Measurements from ENCODE around the gene SPTBN2.
A peak's percentile ranks its signal among the peaks of the same experiment; 100 is the strongest.

Gene SPTBN2

GRCh38 chr11:66728693-66729385, at the start of gene SPTBN2:
Gene SPTBN2 (minus strand): TSS chr11:66729216. CDS start chr11:66721240, 7,976 bp downstream.
- H3K9me3 Mint-ChIP-seq: no peaks in the 10 kb centered on the region
- ATAC-seq (no peak), DNase-seq (ENCODE audit: low spot score in 2 of 2) (no peak)
- peak within 1 kb of the TSS; percentile 39 for H3K27ac Mint-ChIP-seq
- peak within 1 kb of the TSS; percentile 78 for H3K4me3 Mint-ChIP-seq
- H3K4me1 Mint-ChIP-seq: peaks cover 19% of the 10 kb centered on the region
- peaks cover 6% of the 10 kb centered on the region for H3K36me3 Mint-ChIP-seq

- H3K4me3 Mint-ChIP-seq: no peak overlapping the region
- H3K36me3 Mint-ChIP-seq: peaks cover 6% of the 10 kb centered on the region
- H3K4me1 Mint-ChIP-seq: no peaks in the 10 kb centered on the region
- H3K9me3 Mint-ChIP-seq: no peaks in the 10 kb centered on the region
- DNase-seq (ENCODE audit: low spot score in 2 of 2): no peak
- no peak overlapping the region for H3K27ac Mint-ChIP-seq
- no peak for ATAC-seq
Observed at GRCh38 chr11:66768818-66769217, 39.8 kb upstream of the SPTBN2 start.

- ATAC-seq (no peak), DNase-seq (ENCODE audit: low spot score in 2 of 2) (no peak)
- H3K9me3 Mint-ChIP-seq: no peaks in the 10 kb centered on the region
- H3K4me1 Mint-ChIP-seq: no peaks in the 10 kb centered on the region
- H3K4me3 Mint-ChIP-seq: no peak overlapping the region
- H3K36me3 Mint-ChIP-seq: peaks cover 6% of the 10 kb centered on the region
- H3K27ac Mint-ChIP-seq: no peak overlapping the region
Observed at GRCh38 chr11:66768088-66768521, 39.1 kb upstream of the SPTBN2 start.

- Mint-ChIP-seq H3K4me1 (no peaks in the 10 kb centered on the region), H3K9me3 (no peaks in the 10 kb centered on the region), H3K27ac (no peak overlapping the region), H3K36me3 (peaks cover 6% of the 10 kb centered on the region), H3K4me3 (no peak overlapping the region)
- DNase-seq (ENCODE audit: low spot score in 2 of 2): no peak
- no peak for ATAC-seq
Observed at GRCh38 chr11:66767666-66768065, 38.6 kb upstream of the SPTBN2 start.

GRCh38 chr11:66766681-66767080, 37.7 kb upstream of the SPTBN2 start:
- DNase-seq (ENCODE audit: low spot score in 2 of 2) (no peak), ATAC-seq (no peak)
- no peak overlapping the region for H3K4me3 Mint-ChIP-seq
- no peaks in the 10 kb centered on the region for H3K9me3 Mint-ChIP-seq
- no peaks in the 10 kb centered on the region for H3K4me1 Mint-ChIP-seq
- H3K27ac Mint-ChIP-seq: no peak overlapping the region
- peaks cover 6% of the 10 kb centered on the region for H3K36me3 Mint-ChIP-seq

- no peak overlapping the region for H3K4me3 Mint-ChIP-seq
- H3K36me3 Mint-ChIP-seq: peaks cover 11% of the 10 kb centered on the region
- DNase-seq (ENCODE audit: low spot score in 2 of 2) (no peak), ATAC-seq (no peak)
- no peaks in the 10 kb centered on the region for H3K9me3 Mint-ChIP-seq
- H3K27ac Mint-ChIP-seq: no peak overlapping the region
- no peaks in the 10 kb centered on the region for H3K4me1 Mint-ChIP-seq
Observed at GRCh38 chr11:66762088-66762487, 33.1 kb upstream of the SPTBN2 start.

- Mint-ChIP-seq H3K27ac (no peak overlapping the region), H3K36me3 (no peaks in the 10 kb centered on the region), H3K4me3 (no peak overlapping the region), H3K9me3 (no peaks in the 10 kb centered on the region), H3K4me1 (no peaks in the 10 kb centered on the region)
- DNase-seq (ENCODE audit: low spot score in 2 of 2): no peak
- ATAC-seq: no peak
Observed at GRCh38 chr11:66752148-66752547, 23.1 kb upstream of the SPTBN2 start.

GRCh38 chr11:66749091-66749490, 20.1 kb upstream of the SPTBN2 start:
- Mint-ChIP-seq H3K27ac (no peak overlapping the region), H3K4me1 (peaks cover 6% of the 10 kb centered on the region), H3K36me3 (peaks cover 7% of the 10 kb centered on the region), H3K9me3 (no peaks in the 10 kb centered on the region), H3K4me3 (no peak overlapping the region)
- DNase-seq (ENCODE audit: low spot score in 2 of 2) (no peak), ATAC-seq (no peak)

- Mint-ChIP-seq H3K4me3 (no peak overlapping the region), H3K27ac (no peak overlapping the region), H3K4me1 (peaks cover 6% of the 10 kb centered on the region), H3K36me3 (peaks cover 7% of the 10 kb centered on the region), H3K9me3 (no peaks in the 10 kb centered on the region)
- DNase-seq (ENCODE audit: low spot score in 2 of 2) (no peak), ATAC-seq (no peak)
Observed at GRCh38 chr11:66747480-66747879, 18.5 kb upstream of the SPTBN2 start.

GRCh38 chr11:66745356-66746235, 16.6 kb upstream of the SPTBN2 start:
- ATAC-seq: peak; percentile 75

GRCh38 chr11:66744485-66745355, 15.7 kb upstream of the SPTBN2 start:
- peak overlapping the region; percentile 94 for H3K4me3 Mint-ChIP-seq
- peaks cover 2% of the 10 kb centered on the region for H3K9me3 Mint-ChIP-seq
- DNase-seq (ENCODE audit: low spot score in 2 of 2) (peak; percentile 93 to 97), ATAC-seq (peak; percentile 89)
- peaks cover 6% of the 10 kb centered on the region for H3K4me1 Mint-ChIP-seq
- peak overlapping the region; percentile 89 for H3K27ac Mint-ChIP-seq
- H3K36me3 Mint-ChIP-seq: peaks cover 7% of the 10 kb centered on the region

More at GRCh38 chr11:66745356-66746235, 16.6 kb upstream of the SPTBN2 start:
- peak in 1 of 2 donors; percentile 72 for DNase-seq (ENCODE audit: low spot score in 2 of 2)
- Mint-ChIP-seq H3K9me3 (peaks cover 2% of the 10 kb centered on the region), H3K27ac (no peak overlapping the region), H3K36me3 (peaks cover 7% of the 10 kb centered on the region), H3K4me1 (peaks cover 6% of the 10 kb centered on the region), H3K4me3 (peak overlapping the region; percentile 94)

- H3K4me1 Mint-ChIP-seq: peaks cover 6% of the 10 kb centered on the region
- no peak for ATAC-seq
- no peak for DNase-seq (ENCODE audit: low spot score in 2 of 2)
- peaks cover 7% of the 10 kb centered on the region for H3K36me3 Mint-ChIP-seq
- peak overlapping the region; percentile 89 for H3K27ac Mint-ChIP-seq
- peak overlapping the region; percentile 94 for H3K4me3 Mint-ChIP-seq
- H3K9me3 Mint-ChIP-seq: peaks cover 2% of the 10 kb centered on the region
Observed at GRCh38 chr11:66743271-66743968, 14.4 kb upstream of the SPTBN2 start.

GRCh38 chr11:66741153-66741552, 12.1 kb upstream of the SPTBN2 start:
- Mint-ChIP-seq H3K4me3 (no peak overlapping the region), H3K27ac (no peak overlapping the region), H3K4me1 (peaks cover 6% of the 10 kb centered on the region), H3K36me3 (peaks cover 7% of the 10 kb centered on the region), H3K9me3 (peaks cover 2% of the 10 kb centered on the region)
- ATAC-seq (no peak), DNase-seq (ENCODE audit: low spot score in 2 of 2) (no peak)

GRCh38 chr11:66739983-66740382, 11.0 kb upstream of the SPTBN2 start:
- Mint-ChIP-seq H3K27ac (no peak overlapping the region), H3K9me3 (peaks cover 2% of the 10 kb centered on the region), H3K4me1 (peaks cover 5% of the 10 kb centered on the region), H3K4me3 (no peak overlapping the region), H3K36me3 (peaks cover 5% of the 10 kb centered on the region)
- DNase-seq (ENCODE audit: low spot score in 2 of 2): no peak
- no peak for ATAC-seq
